Fibroblast of gingiva (primary cell): Measurements from ENCODE around the gene ZFAND3.

ENCODE experiments used
- DNase-seq: peaks from one replicate; pipeline ENCODE4 v3.0.0-alpha.2; 2011; ENCODE audit warnings: low read depth

ZFAND3 gene

GRCh38 chr6:38004908-38005307, 185.4 kb downstream of the ZFAND3 start:
- DNase-seq, result no peak

GRCh38 chr6:38011937-38012336, 192.4 kb downstream of the ZFAND3 start:
- no peak for DNase-seq

- DNase-seq, result peak; percentile 49
Observed at GRCh38 chr6:38012573-38012972, 193.0 kb downstream of the ZFAND3 start.

GRCh38 chr6:38015341-38015740, 195.8 kb downstream of the ZFAND3 start:
- DNase-seq, result no peak

- DNase-seq, result no peak
Observed at GRCh38 chr6:38016824-38017223, 197.3 kb downstream of the ZFAND3 start.

- DNase-seq, result no peak
Observed at GRCh38 chr6:38018755-38019165, 199.2 kb downstream of the ZFAND3 start.

GRCh38 chr6:38020593-38020992, 201.1 kb downstream of the ZFAND3 start:
- no peak for DNase-seq

GRCh38 chr6:38021029-38021428, 201.5 kb downstream of the ZFAND3 start:
- DNase-seq, result no peak

GRCh38 chr6:38021571-38021970, 202.0 kb downstream of the ZFAND3 start:
- DNase-seq, result no peak

GRCh38 chr6:38022688-38023087, 203.2 kb downstream of the ZFAND3 start:
- no peak for DNase-seq

- peak; percentile 31 for DNase-seq
Observed at GRCh38 chr6:38024908-38025307, 205.4 kb downstream of the ZFAND3 start.

GRCh38 chr6:38025451-38025850, 205.9 kb downstream of the ZFAND3 start:
- DNase-seq, result no peak

GRCh38 chr6:38027685-38028373, 208.3 kb downstream of the ZFAND3 start:
- peak; percentile 15 for DNase-seq

GRCh38 chr6:38030380-38030779, 210.9 kb downstream of the ZFAND3 start:
- DNase-seq, result no peak

- no peak for DNase-seq
Observed at GRCh38 chr6:38032797-38033196, 213.3 kb downstream of the ZFAND3 start.

- no peak for DNase-seq
Observed at GRCh38 chr6:38033442-38033982, 214.0 kb downstream of the ZFAND3 start.

GRCh38 chr6:38034274-38034914, 214.9 kb downstream of the ZFAND3 start:
- DNase-seq, result peak; percentile 70

- DNase-seq, result no peak
Observed at GRCh38 chr6:38035478-38035877, 216.0 kb downstream of the ZFAND3 start.

GRCh38 chr6:38039502-38039901, 220.0 kb downstream of the ZFAND3 start:
- DNase-seq, result no peak

- DNase-seq, result no peak
Observed at GRCh38 chr6:38040254-38040653, 220.7 kb downstream of the ZFAND3 start.

- no peak for DNase-seq
Observed at GRCh38 chr6:38043259-38043753, 223.8 kb downstream of the ZFAND3 start.

GRCh38 chr6:38045701-38046305, 226.3 kb downstream of the ZFAND3 start:
- DNase-seq, result no peak

GRCh38 chr6:38047562-38047961, 228.0 kb downstream of the ZFAND3 start:
- no peak for DNase-seq
